Karpas-422 (cell line): ENCODE measurements around the gene FABP6. TPM values are rescaled to one million over a fixed set of nuclear protein-coding genes. Genes with fewer than 3 reads are reported as not detected.

Experiments
- DNase-seq: peaks from one replicate; pipeline ENCODE4 v3.0.0-alpha.2; 2015
- H2AFZ ChIP-seq: fragments of 200-600 bp; sonication (generic); 2 replicates; pipeline ENCODE4 v1.6.1; 2014; ENCODE audit warnings: antibody characterized with exemption, low read length, mixed read lengths
- H3K27ac ChIP-seq: fragments of 200-600 bp; sonication (generic); 2 replicates; pipeline ENCODE4 v1.5.1; 2014; ENCODE audit warnings: mild to moderate bottlenecking, low read length, moderate library complexity
- H3K27me3 ChIP-seq: fragments of 200-600 bp; sonication (generic); 2 replicates; pipeline ENCODE4 v1.6.1; 2014; ENCODE audit warnings: low read length, mixed read lengths
- H3K36me3 ChIP-seq: fragments of 200-600 bp; sonication (generic); 2 replicates; pipeline ENCODE4 v1.6.1; 2014; ENCODE audit warnings: low read length, mixed read lengths; ENCODE audit not compliant: insufficient read depth
- H3K4me1 ChIP-seq: fragments of 200-600 bp; sonication (generic); 2 replicates; pipeline ENCODE4 v1.6.1; 2014; ENCODE audit warnings: mild to moderate bottlenecking, low read length, mixed read lengths
- H3K4me2 ChIP-seq: fragments of 200-600 bp; sonication (generic); 2 replicates; pipeline ENCODE4 v1.6.1; 2014; ENCODE audit warnings: low read length, low read depth, mild to moderate bottlenecking; ENCODE audit not compliant: poor library complexity, severe bottlenecking
- H3K4me3 ChIP-seq: fragments of 200-600 bp; sonication (generic); 2 replicates; pipeline ENCODE4 v1.5.1; 2014; ENCODE audit warnings: mild to moderate bottlenecking, antibody characterized with exemption, low read length, mixed read lengths
- H3K79me2 ChIP-seq: fragments of 200-600 bp; sonication (generic); 2 replicates; pipeline ENCODE4 v1.6.1; 2014; ENCODE audit warnings: mild to moderate bottlenecking, low read length, mixed read lengths
- H3K9ac ChIP-seq: fragments of 200-600 bp; sonication (generic); 2 replicates; pipeline ENCODE4 v1.6.0; 2014; ENCODE audit warnings: low read length
- H3K9me2 ChIP-seq: fragments of 200-600 bp; sonication (generic), shearing (Covaris generic); replicated peaks from 2 replicates; pipeline ENCODE4 v1.6.0; 2014; ENCODE audit warnings: mild to moderate bottlenecking, low read length, moderate library complexity; ENCODE audit not compliant: insufficient read depth
- H3K9me3 ChIP-seq: fragments of 300-700, 200-600 bp; sonication (generic); 2 replicates; pipeline ENCODE4 v1.6.1; 2014; ENCODE audit warnings: low read length, mixed read lengths
- H4K20me1 ChIP-seq: fragments of 200-600 bp; sonication (generic); 2 replicates; pipeline ENCODE4 v1.6.1; 2014; ENCODE audit warnings: mild to moderate bottlenecking, antibody characterized with exemption, low read length, low read depth; ENCODE audit not compliant: insufficient read depth
- total RNA-seq: library from RNA; depleted of rRNA; stranded (reverse); fragments of >200 nt; shearing (Covaris generic); gene quantifications from 2 replicates; pipeline ENCODE4 v1.2.3, GENCODE V29; 2014; ENCODE audit warnings: low replicate concordance

The FABP6 gene
- total RNA-seq, 1 experiment from 2014 or later: 0.97 TPM

DNA sequence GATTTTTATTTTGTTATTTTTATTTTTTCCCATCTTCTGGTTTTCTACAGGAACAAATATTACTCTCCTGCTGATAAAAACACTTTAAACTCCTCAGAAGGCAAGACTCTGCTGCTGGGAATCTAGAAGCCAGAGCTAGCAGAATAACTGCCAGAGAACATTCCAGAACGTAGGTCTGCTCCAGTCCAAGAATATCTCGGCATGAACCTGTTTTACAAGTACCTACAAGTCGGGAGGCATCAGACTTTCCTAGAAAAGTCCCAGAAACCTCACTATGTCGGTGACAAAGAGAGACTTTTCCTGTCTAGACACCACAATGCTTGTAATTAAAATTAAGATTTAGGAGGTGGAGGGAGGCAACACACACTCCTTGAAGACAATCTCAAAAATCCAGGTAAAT, 41.4 kb downstream of the FABP6 start:
- no peak overlapping the region for H3K4me3 ChIP-seq

GRCh38 chr5:160271396-160271795, 42.1 kb downstream of the FABP6 start:
- Histone ChIP-seq H3K27ac (no peak overlapping the region), H3K79me2 (no peaks in the 10 kb centered on the region), H3K27me3 (no peaks in the 10 kb centered on the region), H3K9ac (no peak overlapping the region), H3K36me3 (no peaks in the 10 kb centered on the region), H3K9me2 (no peaks in the 10 kb centered on the region), H3K4me3 (no peak overlapping the region), H3K9me3 (no peaks in the 10 kb centered on the region), H3K4me2 (no peak overlapping the region), H2AFZ (no peak overlapping the region), H3K4me1 (no peaks in the 10 kb centered on the region), H4K20me1 (no peaks in the 10 kb centered on the region)
- no peak for DNase-seq

More for the DNA sequence above, 41.4 kb downstream of the FABP6 start:
- Histone ChIP-seq H3K9me2 (no peaks in the 10 kb centered on the region), H2AFZ (no peak overlapping the region), H3K4me2 (no peak overlapping the region), H4K20me1 (no peaks in the 10 kb centered on the region), H3K9me3 (no peaks in the 10 kb centered on the region), H3K79me2 (no peaks in the 10 kb centered on the region), H3K27me3 (no peaks in the 10 kb centered on the region), H3K4me1 (no peaks in the 10 kb centered on the region), H3K27ac (no peak overlapping the region), H3K9ac (no peak overlapping the region), H3K36me3 (no peaks in the 10 kb centered on the region)
- no peak for DNase-seq

DNA sequence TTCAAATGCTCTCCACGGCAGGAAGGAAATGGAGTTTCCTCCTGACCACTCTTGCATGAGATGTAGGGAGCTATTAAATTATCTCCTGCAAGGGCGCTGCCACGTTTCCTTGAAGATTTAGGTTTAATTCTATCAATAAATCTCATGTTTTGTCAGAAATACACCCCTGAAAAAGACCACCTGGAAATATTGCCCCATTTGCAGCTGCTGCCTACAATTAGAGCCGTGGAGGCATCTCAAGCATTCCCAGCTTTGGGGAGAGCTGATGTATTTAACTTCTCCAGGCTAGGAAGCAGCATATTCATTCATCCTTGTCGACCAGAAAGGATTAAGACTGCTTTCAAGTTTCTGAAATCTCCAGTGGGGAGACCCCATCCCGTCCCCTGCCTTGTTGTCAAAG, 42.5 kb downstream of the FABP6 start:
- no peak overlapping the region for H2AFZ ChIP-seq
- no peaks in the 10 kb centered on the region for H3K79me2 ChIP-seq
- no peaks in the 10 kb centered on the region for H3K36me3 ChIP-seq
- no peaks in the 10 kb centered on the region for H3K4me1 ChIP-seq
- H3K9me3 ChIP-seq: no peaks in the 10 kb centered on the region
- no peak overlapping the region for H3K27ac ChIP-seq
- H3K27me3 ChIP-seq: no peaks in the 10 kb centered on the region
- H3K9me2 ChIP-seq: no peaks in the 10 kb centered on the region
- no peak overlapping the region for H3K4me3 ChIP-seq
- no peak for DNase-seq
- no peak overlapping the region for H3K4me2 ChIP-seq
- no peaks in the 10 kb centered on the region for H4K20me1 ChIP-seq
- H3K9ac ChIP-seq: no peak overlapping the region

GRCh38 chr5:160272264-160272663, 43.0 kb downstream of the FABP6 start:
- DNase-seq: no peak
- H3K4me2 ChIP-seq: no peak overlapping the region
- no peaks in the 10 kb centered on the region for H3K9me2 ChIP-seq
- H4K20me1 ChIP-seq: no peaks in the 10 kb centered on the region
- H3K9me3 ChIP-seq: no peaks in the 10 kb centered on the region
- H3K4me3 ChIP-seq: no peak overlapping the region
- no peaks in the 10 kb centered on the region for H3K4me1 ChIP-seq
- no peak overlapping the region for H3K27ac ChIP-seq
- H3K79me2 ChIP-seq: no peaks in the 10 kb centered on the region
- H3K36me3 ChIP-seq: no peaks in the 10 kb centered on the region
- no peak overlapping the region for H3K9ac ChIP-seq
- no peaks in the 10 kb centered on the region for H3K27me3 ChIP-seq
- H2AFZ ChIP-seq: no peak overlapping the region

DNA sequence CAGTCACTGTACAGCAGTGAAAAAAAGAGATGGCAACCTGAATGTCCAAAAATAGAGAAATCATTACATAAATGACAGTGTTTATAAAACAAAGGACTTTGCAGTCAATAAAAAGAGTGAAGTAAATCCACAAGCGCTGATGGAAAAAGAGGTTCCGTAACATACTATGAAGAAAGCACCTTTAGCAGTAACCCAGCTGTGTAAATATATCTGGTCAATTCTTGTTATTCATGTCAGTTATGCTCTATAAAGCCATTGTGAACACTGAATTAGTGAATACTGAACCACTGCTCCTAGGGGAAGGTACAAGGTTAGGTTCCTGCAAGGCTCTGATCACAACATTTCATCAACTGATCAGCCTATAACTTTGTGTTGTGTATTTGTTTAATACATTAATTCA, 43.6 kb downstream of the FABP6 start:
- no peaks in the 10 kb centered on the region for H3K9me2 ChIP-seq
- H3K4me3 ChIP-seq: no peak overlapping the region
- H3K4me2 ChIP-seq: no peak overlapping the region
- no peak overlapping the region for H2AFZ ChIP-seq
- H3K27ac ChIP-seq: no peak overlapping the region
- H3K79me2 ChIP-seq: no peaks in the 10 kb centered on the region
- no peaks in the 10 kb centered on the region for H4K20me1 ChIP-seq
- H3K27me3 ChIP-seq: no peaks in the 10 kb centered on the region
- H3K9me3 ChIP-seq: no peaks in the 10 kb centered on the region
- no peaks in the 10 kb centered on the region for H3K4me1 ChIP-seq
- no peaks in the 10 kb centered on the region for H3K36me3 ChIP-seq
- no peak for DNase-seq
- no peak overlapping the region for H3K9ac ChIP-seq

DNA sequence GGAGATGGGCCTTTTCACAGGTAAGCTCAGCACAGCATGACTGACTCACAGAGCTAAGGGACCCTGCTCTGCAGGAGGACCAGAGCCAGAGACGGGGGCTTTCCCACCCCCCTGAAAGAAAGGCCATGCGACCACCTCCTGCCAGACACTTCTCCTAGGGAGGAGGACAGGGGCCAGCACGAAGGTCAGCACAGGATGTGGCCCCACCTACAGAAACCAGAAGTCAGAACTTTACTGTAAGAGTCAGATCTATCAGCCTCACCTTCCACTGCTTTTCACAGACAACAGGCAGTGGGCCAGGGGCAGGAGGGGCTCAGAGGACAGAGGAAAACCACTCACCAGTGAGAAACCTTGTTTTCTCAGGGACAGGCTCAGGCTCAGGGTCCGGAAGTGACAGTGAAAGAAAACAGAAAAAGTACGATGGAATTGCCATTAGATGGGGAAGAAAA, 45.2 kb downstream of the FABP6 start:
- Histone ChIP-seq H3K36me3 (no peaks in the 10 kb centered on the region), H3K27ac (no peak overlapping the region), H3K9ac (no peak overlapping the region), H3K4me3 (no peak overlapping the region), H3K4me2 (no peak overlapping the region), H3K4me1 (no peaks in the 10 kb centered on the region), H3K9me3 (no peaks in the 10 kb centered on the region), H3K9me2 (no peaks in the 10 kb centered on the region), H3K27me3 (no peaks in the 10 kb centered on the region), H4K20me1 (no peaks in the 10 kb centered on the region), H2AFZ (no peak overlapping the region), H3K79me2 (no peaks in the 10 kb centered on the region)
- no peak for DNase-seq

GRCh38 chr5:160278343-160278742, 49.0 kb downstream of the FABP6 start:
- Histone ChIP-seq H3K4me1 (no peaks in the 10 kb centered on the region), H4K20me1 (no peaks in the 10 kb centered on the region), H2AFZ (no peak overlapping the region), H3K9me2 (no peaks in the 10 kb centered on the region), H3K4me2 (no peak overlapping the region), H3K9me3 (no peaks in the 10 kb centered on the region), H3K4me3 (no peak overlapping the region), H3K27me3 (no peaks in the 10 kb centered on the region), H3K27ac (no peak overlapping the region), H3K9ac (no peak overlapping the region), H3K36me3 (no peaks in the 10 kb centered on the region), H3K79me2 (no peaks in the 10 kb centered on the region)
- DNase-seq: no peak

GRCh38 chr5:160280384-160281095, 51.2 kb downstream of the FABP6 start:
- Histone ChIP-seq H3K4me2 (no peak overlapping the region), H3K27ac (no peak overlapping the region), H3K9me2 (no peaks in the 10 kb centered on the region), H3K9ac (no peak overlapping the region), H3K4me3 (no peak overlapping the region), H4K20me1 (no peaks in the 10 kb centered on the region), H3K79me2 (no peaks in the 10 kb centered on the region), H3K9me3 (no peaks in the 10 kb centered on the region), H2AFZ (no peak overlapping the region), H3K4me1 (no peaks in the 10 kb centered on the region), H3K36me3 (no peaks in the 10 kb centered on the region), H3K27me3 (no peaks in the 10 kb centered on the region)
- DNase-seq: no peak
